ENCODE data around the gene ZNF836. TPM values are rescaled to one million over a fixed set of nuclear protein-coding genes. Genes with fewer than 3 reads are reported as not detected.

Gene ZNF836
- total and polyA plus RNA-seq, 9 of the 15 experiments (the other 6 are each of a cell fraction or from before 2014, with no cell fraction given), result 0.24 to 0.69 (median 0.64) TPM; not detected in 2

GRCh38 chr19:52189735-52190486 is 18.5 kb upstream of the ZNF836 start, which contains the start of gene PPP2R1A (continued):
- TF ChIP-seq ZNF224 (CRISPR knock-in tag; IDR thresholded peaks at IDR 0.05) (no peak), KLF13 (tag; IDR thresholded peaks at IDR 0.05; ENCODE audit: borderline replicate concordance, low read depth) (no peak), SAFB2 (IDR thresholded peaks at IDR 0.05; ENCODE audit: borderline replicate concordance, low read depth, low read length, severe bottlenecking) (no peak), TFAM (CRISPR knock-in tag; conservative IDR thresholded peaks at IDR 0.05) (no peak), NR2F6 (CRISPR knock-in tag; IDR thresholded peaks at IDR 0.05) (0 out of 2 replicates have a peak, but pooled peaks have one; percentile 67), ZNF121 (CRISPR knock-in tag; conservative IDR thresholded peaks at IDR 0.05) (no peak), ZNF3 (CRISPR knock-in tag; IDR thresholded peaks at IDR 0.05) (no peak), ZBTB5 (IDR thresholded peaks at IDR 0.05) (no peak), CTCF (IDR thresholded peaks at IDR 0.05 in 2 of 3, conservative IDR thresholded peaks at IDR 0.05 in 1 of 3; ENCODE audit: insufficient read depth in 2 of 3, low read depth in 1 of 3, low read length in 3 of 3) (no peak), C11orf30 (IDR thresholded peaks at IDR 0.05; ENCODE audit: low read depth) (peak; percentile 65; the same call in 1 of the 2 replicates), SETDB1 (IDR thresholded peaks at IDR 0.05; ENCODE audit: low read length) (no peak), HNRNPUL1 (IDR thresholded peaks at IDR 0.05; ENCODE audit: low read length) (no peak), ATF2 (CRISPR knock-in tag; IDR thresholded peaks at IDR 0.05) (no peak), HNRNPL (IDR thresholded peaks at IDR 0.05; ENCODE audit: low read depth, low read length) (no peak), POU5F1 (IDR thresholded peaks at IDR 0.05; ENCODE audit: borderline replicate concordance, low read depth, low read length, partially characterized antibody) (no peak), STAT5A (IDR thresholded peaks at IDR 0.05; ENCODE audit: borderline replicate concordance, low read length) (no peak), SIN3B (IDR thresholded peaks at IDR 0.05; ENCODE audit: low read depth) (peak; percentile 58; the same call in 1 of the 2 replicates), TAF9B (IDR thresholded peaks at IDR 0.05; ENCODE audit: partially characterized antibody) (peak; percentile 94), ETV5 (CRISPR knock-in tag; IDR thresholded peaks at IDR 0.05; ENCODE audit: low read depth) (peak; percentile 74), RBM25 (IDR thresholded peaks at IDR 0.05; ENCODE audit: low read depth, low read length, severe bottlenecking) (peak; percentile 89), ARHGAP35 (IDR thresholded peaks at IDR 0.05; ENCODE audit: partially characterized antibody) (no peak), MEIS2 (IDR thresholded peaks at IDR 0.05; ENCODE audit: partially characterized antibody) (no peak)

Data from K562 (cell line).